Right lobe of liver (tissue), 4 donors: ENCODE data around the gene GASK1B.

Source experiments
- CTCF ChIP-seq, 4 donors: fragments of 200-600 bp in 3 of 4; fragments of 450-650 bp in 1 of 4; IDR thresholded peaks; one replicate each; pipeline versions ENCODE4 v1.5.1 to v1.8.0; 2016 to 2022; ENCODE audit warnings: antibody characterized with exemption in 4 of 4, mild to moderate bottlenecking in 2 of 4
- POLR2A ChIP-seq: fragments of 450-650 bp; IDR thresholded peaks from one replicate; pipeline ENCODE4 v1.6.1; 2017; ENCODE audit warnings: antibody characterized with exemption, mild to moderate bottlenecking
- donor health status: DM: no; HTN: no; CAD: no.
- donor health status: DM: no; HTN: no; CAD: no.
- donor health status: DM: no; HTN: yes; CAD: no.

GRCh38 chr4:158176776-158177175 lies 4.0 kb upstream of the GASK1B start:
- TF ChIP-seq CTCF (IDR thresholded peaks at IDR 0.05) = no peak
- TF ChIP-seq POLR2A = no peak
